HUDEP-2 (cell line): ENCODE results near the gene POFUT1.
"Not testable (repeated sequence)": the region's sequence is repeated elsewhere in the genome, so short reads cannot be mapped to it uniquely, and the experiment has no call there.

Experiments
- DNase-seq, 76 experiments: peaks; one replicate each; lab custom pipeline; 2025; ENCODE audit not compliant: unreplicated experiment in 76 of 76; lab: John Stamatoyannopoulos, UW

POFUT1 gene

DNA sequence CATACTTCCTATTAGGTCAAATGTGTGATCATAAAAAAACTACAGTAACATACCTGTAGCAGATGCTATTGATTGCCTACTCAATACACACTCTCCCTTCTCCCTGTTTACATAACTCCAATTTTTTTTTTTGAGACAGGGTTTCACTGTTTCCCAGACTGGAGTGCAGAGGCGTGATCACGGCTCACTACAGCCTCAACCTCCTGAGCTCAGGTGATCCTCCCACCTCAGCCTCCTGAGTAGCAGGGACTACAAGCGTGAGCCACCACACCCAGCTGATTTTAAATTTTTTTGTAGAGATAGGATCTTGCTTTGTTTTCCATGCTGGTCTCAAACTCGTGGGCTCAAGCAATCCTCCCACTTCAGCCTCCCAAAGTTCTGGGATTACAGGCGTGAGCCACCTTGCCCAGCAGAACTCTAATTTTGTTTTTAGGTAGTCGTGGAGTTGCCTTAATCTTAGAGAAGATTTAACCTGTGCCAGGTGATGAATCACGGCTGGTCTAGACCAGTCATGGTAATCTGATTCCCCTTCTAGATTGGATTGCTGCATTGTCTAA is 55.8 kb downstream of the POFUT1 start:
- no peak for DNase-seq

DNA sequence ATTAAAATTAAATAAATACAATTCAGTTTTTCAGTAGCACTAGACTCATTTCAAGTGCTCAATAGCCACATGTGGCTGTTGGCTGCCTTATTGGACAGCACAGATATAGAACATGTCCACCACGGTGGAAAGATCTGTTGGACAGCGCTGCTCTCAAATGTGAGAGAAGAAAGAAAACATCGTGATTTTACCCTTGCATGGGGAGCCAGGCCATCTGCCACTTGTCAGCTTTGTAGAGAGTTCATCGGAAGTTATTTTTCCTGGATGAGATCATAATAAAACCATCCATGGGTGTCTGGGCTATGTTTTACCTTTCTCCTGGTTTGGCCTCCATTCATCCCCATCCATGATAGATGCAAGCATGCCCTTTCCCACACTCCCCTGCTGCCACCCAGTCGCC is 63.9 kb downstream of the POFUT1 start:
- DNase-seq = no peak

DNA sequence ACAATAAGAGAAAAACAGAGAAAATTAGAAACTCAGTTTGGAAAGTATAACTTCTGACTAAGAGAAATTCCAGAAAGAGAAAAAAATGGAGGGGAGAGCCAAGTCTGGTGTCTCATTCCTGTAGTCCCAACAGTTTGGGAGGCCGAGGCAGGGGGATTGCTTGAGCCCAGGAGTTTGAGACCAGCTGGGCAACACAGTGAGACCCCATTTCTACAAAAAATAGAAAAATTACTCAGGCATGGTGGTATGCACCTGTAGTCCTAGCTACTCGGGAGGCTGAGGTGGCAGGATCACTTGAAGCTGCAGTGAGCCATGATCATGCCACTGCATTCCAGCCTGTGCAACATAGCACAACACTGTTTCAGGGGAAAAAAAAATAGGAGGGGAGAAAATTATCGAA is 66.7 kb downstream of the POFUT1 start:
- no peak for DNase-seq

DNA sequence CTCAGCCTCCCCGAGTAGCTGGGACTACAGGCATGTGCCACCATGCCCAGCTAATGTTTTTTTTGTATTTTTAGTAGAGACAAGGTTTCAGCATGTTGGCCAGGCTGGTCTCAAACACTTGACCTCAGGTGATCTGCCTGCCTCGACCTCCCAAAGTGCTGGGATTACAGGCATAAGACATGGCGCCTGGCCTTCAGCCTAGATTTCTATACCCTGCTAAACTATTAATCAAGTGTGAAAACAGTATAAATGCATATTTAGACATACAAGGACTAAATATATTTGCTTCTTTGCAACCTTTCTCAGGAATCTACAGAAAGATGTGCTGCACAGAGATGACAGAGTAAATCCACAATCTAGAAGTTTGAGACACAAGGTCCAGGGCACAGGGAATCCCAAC is 67.5 kb downstream of the POFUT1 start:
- DNase-seq = not testable (repeated sequence)

DNA sequence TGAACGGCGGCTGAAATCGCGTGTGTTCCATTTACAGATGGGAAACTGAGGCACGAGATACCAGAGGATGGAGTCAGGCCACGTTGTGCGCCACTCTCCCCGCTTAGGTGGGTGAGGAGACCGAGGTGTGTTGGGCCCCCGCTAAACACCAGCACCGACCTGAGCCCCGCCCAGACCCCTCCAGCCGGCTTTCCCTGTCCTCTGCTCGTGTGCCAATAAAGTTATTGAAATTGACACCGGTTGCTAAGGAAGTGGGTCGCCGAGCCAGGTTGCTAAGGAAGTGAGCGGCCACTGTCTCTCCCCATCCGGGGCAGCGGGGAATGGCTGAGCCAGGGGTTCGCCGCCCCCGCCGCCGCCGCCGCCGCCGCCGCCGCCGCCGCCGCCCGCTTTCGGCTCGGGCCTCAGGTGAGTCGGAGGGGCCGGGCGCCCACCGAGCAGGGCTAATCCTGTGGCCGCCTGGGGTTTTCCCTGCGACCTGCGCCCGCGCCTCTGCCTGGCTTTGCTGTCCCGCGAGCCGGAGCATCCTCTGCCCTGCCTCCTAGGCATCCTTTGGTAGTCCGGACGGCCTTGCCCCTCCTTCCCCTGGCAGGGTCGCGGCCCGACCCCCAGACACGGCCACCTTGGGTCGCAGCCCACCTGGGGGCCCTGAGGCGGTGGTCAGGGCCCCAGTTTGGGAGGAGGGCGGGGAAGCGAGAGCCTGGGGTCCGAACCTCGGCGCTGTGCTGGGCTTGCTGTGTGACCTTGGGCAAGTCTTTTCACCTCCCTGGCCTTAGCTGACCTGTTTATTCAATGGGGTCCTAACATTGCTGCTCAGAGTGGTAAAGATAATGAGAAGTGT is 69.9 kb downstream of the POFUT1 start, which contains the start of gene KIF3B:
Gene KIF3B (plus strand): TSS at position 291 of the 838 bp plus-strand sequence. CDS start 32,127 bp downstream, outside the sequence.
- peak in 72 of 76 experiments; percentile 10 to 87 (median 69) for DNase-seq

DNA sequence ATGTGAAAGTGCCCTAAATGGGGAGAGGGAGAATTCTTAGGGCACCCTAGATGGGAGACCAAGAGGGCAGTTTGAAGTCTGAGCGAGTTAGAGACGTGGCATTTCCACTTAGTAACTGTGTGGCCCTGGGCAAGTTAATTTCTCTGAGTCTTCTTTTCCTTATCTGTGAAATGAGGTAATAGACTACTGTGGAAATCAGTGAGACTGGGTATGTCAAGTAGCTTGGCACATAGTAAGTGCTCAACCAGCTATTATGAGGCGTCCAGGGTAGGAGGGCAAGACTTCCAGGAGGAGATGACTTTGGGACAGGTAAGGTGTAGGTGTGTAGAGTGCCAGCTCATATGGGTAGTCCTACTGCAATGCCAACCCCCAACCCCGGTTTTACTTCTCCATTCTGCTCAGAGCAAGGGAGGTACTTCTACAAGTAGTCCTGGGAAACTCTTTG is 70.5 kb downstream of the POFUT1 start:
- peak in 1 of 76 experiments; percentile 1 for DNase-seq

DNA sequence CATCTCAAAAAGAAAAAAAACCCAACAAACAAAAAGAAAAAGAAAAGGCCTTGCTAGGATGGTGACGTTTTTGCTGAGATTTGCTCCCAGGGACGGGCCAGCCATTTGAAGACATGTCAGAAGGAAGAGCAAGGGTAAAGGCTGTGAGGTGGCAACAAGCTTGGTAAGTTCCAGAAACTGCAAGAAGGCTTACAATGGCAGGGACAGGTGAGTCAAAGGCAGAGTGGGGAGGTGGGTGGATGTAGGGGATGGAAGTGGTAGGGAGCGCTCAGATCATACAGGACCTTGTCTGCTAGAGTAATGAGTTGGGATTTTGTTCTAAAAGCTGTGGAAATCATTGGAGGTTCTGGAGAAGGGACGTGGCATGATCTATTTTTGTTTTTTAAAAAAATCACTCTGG is 74.0 kb downstream of the POFUT1 start:
- DNase-seq = no peak

DNA sequence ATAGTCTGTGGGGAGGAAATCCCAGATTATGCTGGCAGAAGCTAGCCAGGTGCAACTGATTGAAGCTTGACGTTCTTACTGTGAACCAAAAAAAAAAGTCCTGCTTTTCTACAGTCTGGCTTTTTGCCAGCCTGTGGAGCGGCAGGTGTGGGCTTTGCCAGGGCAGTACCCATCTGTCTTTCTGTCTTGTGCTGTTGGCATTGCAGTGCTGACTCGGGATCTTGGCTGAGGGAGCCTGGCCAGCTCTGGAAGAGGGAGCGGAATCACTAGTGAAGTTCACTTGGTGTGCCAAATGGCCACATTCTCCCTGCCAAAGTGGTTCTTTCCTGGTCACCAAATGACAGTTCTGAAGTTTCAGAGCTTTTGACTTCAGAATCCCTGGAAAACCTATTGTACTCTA is 74.8 kb downstream of the POFUT1 start:
- no peak for DNase-seq

DNA sequence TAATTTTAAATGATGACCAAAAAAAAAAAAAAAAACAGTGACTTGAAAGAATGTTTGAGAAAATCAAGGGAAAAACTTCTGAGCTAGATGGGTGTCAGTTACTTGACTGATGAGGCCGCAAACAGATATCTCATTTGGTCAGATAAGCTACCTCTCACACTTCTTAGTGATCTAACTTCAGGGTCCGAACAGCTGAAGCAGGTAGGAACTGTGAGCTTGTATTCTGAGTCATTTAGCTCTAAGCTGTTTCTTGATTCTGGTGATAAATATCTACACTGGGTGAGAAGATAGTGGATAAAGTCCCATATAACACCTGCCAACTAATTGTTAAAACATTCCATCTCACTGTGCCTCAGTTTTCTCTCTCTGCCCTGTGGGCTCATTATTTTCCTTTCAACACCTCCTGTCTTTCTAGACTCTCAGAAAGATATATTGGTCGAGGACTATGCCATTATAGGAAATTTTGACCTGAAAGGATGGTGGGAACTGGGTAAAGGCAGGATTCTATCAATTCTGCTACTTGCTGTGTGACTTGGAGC is 77.5 kb downstream of the POFUT1 start:
- DNase-seq = peak in 3 of 76 experiments; percentile 8 to 22 (median 19)

DNA sequence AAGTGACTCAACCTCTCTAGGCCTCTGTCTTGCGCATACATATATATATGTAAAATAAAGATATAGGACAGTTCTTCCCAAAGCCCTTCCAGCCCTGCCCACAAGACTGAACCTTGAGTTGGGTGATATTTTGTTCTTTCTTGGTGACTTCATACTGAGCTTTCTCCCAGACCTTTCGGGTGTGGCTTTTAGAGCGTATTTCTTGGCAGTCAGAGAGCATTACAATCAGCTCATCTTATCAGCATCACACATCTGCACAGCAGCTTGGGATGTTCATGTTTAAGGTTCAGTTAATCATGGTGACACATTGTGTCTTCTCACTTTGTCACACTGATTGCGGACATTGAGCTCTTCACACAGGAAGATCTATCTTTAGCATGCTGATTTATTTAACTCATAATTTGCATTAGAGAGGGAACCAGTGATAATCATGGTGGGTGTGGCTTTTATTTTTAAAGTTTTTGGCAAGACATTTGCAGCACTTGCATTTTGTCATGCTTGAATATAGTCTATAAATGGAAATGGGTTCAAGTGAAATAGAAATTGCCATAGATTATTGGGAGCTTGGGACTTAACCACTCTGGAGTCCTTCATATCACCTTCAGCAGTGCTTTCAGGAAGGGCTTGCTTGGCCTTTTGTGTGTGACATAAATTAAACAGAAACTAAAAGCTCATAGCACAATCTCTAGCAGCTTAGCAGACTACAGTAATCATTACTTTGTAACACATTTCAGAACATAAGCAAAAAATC is 78.1 kb downstream of the POFUT1 start:
- peak in 73 of 76 experiments; percentile 9 to 98 (median 76) for DNase-seq

DNA sequence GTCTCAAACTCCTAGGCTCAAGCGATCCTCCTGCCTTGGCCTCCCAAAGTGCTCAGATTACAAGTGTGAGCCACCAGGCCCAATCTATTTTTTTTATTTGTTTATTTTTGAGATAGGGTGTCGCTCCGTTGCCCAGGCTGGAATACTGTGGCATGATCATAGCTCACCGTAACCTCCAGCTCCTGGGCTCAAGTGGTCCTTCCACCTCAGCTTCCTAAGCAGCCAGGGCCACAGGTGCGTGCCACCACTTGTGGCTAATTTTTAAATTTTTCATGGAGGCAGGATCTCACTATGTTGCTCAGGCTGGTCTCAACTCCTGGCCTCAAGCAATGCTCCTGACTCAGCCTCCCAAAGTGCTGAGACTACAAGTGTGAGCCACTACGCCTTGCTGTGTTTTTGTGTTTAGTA is 79.6 kb downstream of the POFUT1 start:
- no peak for DNase-seq
